ENCODE data around the gene SPACA6.

The SPACA6 gene

DNA sequence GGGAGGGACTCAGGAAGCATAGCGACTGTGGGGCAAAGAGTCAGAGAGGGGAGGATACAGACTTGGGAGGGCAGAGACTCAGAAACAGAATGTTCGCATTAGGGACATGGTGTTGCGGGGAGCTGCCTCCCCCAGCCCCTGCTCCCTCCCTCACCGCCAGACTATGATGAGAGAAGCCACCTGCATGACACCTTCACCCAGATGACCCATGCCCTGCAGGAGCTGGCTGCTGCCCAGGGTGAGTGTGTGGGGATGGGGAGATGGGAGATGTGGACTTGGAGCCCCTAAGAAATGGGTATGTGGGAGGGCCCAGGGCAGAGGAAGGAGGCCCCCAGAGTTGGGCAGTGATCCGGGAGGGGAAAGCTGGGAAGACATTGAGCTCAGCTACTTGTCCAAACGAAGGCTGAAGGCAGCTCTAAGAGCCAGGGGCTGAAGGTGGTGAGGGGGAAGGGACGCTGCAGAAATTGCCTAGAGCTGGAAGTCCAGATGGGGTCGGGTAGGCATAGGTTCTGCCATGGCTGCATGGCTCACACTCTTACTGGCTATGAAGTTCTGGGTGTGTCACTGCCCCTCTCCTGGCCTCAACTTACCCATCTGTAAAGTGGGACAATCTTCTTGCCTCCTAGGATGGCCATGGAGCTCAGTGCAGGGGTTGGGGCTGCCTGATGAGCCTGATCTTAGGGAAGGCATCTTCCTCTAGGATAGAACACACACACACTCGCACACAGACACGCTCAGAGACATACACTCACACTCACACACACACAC is 1.4 kb downstream of the SPACA6 start:
- TF ChIP-seq, protein P1, sequence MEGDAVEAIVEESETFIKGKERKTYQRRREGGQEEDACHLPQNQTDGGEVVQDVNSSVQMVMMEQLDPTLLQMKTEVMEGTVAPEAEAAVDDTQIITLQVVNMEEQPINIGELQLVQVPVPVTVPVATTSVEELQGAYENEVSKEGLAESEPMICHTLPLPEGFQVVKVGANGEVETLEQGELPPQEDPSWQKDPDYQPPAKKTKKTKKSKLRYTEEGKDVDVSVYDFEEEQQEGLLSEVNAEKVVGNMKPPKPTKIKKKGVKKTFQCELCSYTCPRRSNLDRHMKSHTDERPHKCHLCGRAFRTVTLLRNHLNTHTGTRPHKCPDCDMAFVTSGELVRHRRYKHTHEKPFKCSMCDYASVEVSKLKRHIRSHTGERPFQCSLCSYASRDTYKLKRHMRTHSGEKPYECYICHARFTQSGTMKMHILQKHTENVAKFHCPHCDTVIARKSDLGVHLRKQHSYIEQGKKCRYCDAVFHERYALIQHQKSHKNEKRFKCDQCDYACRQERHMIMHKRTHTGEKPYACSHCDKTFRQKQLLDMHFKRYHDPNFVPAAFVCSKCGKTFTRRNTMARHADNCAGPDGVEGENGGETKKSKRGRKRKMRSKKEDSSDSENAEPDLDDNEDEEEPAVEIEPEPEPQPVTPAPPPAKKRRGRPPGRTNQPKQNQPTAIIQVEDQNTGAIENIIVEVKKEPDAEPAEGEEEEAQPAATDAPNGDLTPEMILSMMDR (IDR thresholded peaks at IDR 0.05; ENCODE audit: borderline replicate concordance, insufficient read depth, low read depth, low read length) = no peak
- H3K4me3 ChIP-seq (ENCODE audit: low read depth, low read length) = no peak overlapping the region

DNA sequence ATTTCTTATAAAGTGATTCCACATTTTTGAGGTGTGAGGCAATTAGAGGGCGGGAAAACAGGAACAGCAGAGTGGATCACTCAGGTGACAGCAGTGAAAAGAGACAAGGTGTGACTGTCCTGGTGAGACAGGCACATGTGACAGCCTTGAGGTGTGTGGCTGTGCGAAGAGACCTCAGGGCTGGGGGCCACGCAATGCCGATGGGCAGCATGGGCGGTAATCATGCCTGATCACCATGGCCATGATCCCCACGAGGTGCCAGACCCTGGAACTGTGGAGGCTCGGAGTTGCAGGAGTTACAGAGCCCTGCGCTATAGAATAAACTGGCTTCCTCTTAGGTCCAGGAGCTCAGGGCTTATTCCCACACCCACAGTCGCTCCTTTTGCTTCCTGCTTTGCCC is 2.0 kb downstream of the SPACA6 start:
- TF ChIP-seq, protein P1 (IDR thresholded peaks at IDR 0.05; ENCODE audit: borderline replicate concordance, insufficient read depth, low read depth, low read length) = no peak
- H3K4me3 ChIP-seq (ENCODE audit: low read depth, low read length) = no peak overlapping the region

DNA sequence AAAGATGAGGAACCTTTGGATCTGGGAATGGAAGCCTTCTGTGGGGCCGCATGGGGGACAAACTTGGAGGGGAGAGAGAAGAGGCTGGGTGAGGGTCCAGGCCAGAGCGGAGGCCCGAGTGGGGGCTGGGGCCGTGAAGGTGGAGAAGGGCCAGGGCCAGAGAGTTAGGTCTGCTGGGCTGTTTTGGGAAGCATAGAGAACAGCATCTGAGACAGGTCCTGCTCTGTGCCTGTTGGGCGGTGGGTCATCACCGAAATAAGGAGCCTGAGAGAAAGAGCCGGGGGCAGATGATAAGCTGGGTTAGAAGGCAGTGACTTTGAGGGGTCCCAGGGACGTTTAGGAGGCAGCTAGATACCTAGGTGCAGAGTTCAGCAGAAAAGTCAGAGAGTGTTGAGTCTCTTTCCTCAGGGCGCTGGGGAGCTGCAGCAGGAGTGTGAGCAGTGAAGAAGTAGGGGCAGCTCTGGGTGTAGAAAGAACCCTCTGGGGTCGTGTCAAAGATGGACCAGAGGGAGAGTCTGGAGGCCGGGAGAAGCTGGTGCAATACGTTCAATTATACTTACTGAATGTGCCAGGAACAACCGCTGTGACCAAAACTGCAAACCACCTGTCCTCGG is 2.7 kb downstream of the SPACA6 start:
- TF ChIP-seq, protein P1 (IDR thresholded peaks at IDR 0.05; ENCODE audit: borderline replicate concordance, insufficient read depth, low read depth, low read length) = no peak

DNA sequence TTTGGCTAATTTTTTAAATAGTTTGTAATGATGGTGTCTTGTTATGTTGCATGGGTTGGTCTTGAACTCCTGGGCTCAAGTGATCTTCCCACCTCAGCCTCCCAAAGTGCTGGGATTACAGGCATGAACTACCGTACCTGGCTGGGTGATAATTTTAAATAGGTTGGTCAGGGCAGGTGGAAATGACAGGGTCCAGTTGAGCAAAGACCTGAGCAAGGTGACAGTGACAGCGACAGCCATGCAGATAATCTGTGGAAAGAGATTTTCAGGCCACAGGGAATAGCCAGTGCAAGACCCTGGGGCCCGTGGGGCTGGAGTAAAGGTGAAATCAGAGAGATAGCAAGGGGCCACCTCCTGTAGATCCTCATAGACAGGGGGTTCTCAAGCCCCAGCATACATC is 3.5 kb downstream of the SPACA6 start:
- H3K4me3 ChIP-seq (ENCODE audit: low read depth, low read length) = no peak overlapping the region
- TF ChIP-seq, protein P1 (IDR thresholded peaks at IDR 0.05; ENCODE audit: borderline replicate concordance, insufficient read depth, low read depth, low read length) = no peak

More for the DNA sequence above, 2.7 kb downstream of the SPACA6 start:
- H3K4me3 ChIP-seq (ENCODE audit: low read depth, low read length) = no peak overlapping the region

DNA sequence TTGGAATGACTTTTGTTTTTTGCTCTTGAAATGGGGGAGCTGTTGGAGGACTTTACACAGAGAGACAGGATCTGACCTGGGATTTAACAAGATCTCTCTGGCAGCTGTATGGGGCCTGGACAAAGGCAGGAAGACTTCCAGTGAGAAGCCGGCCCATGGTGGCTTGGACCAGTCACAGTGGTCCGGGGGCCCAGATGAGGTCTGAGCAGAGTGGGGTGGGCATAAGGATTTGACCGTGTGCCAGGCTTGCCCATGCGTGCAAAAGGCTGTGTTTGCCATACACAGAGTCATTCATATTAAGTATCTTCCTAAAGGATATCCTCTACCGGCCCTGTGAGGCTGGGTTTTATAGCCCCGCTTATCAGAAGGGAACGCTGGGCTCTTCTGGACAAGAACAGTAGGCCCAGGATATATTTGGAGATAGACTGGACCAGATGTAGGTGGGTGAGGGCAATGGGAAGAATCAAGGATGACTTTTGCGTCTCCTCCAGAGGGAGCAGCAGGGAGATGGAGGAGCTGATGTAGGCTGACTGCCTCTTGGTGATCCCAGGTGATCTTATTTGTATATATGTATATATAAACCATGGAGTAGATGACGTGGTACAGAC is 4.1 kb downstream of the SPACA6 start:
- H3K4me3 ChIP-seq (ENCODE audit: low read depth, low read length) = no peak overlapping the region
- TF ChIP-seq, protein P1 (IDR thresholded peaks at IDR 0.05; ENCODE audit: borderline replicate concordance, insufficient read depth, low read depth, low read length) = no peak

DNA sequence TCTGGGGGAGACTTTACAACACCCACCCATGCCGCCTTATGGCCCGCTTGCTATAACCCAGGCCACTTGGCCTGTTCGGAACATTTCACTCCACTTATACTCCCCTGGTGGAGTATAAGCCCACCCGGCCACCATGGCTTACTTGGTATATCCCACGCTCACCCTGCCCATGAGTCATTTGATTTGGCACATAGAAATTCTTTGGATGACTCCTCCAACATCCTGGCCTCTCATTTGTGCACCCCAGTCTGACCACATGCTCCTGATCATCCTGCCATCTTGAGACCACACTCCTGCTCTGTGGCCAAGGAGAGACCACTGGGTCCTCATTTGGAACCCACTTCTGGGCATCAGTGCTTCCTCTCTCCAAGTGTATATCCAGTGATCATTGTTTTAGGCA is 5.2 kb downstream of the SPACA6 start:
- no peak overlapping the region for H3K4me3 ChIP-seq (ENCODE audit: low read depth, low read length)
- TF ChIP-seq, protein P1 (IDR thresholded peaks at IDR 0.05; ENCODE audit: borderline replicate concordance, insufficient read depth, low read depth, low read length) = no peak

All from GM12875 (cell line).